GM12891 (cell line): ENCODE measurements around the gene MS4A6A.

Experiments used
- POLR2A ChIP-seq: IDR thresholded peaks from 2 replicates; pipeline ENCODE4 v1.6.1; 2011; ENCODE audit warnings: low read depth, low read length, control low read depth
- POLR2AphosphoS5 ChIP-seq: IDR thresholded peaks from 2 replicates; pipeline ENCODE4 v1.6.1; 2011; ENCODE audit warnings: low read depth, low read length, control low read depth
- POU2F2 ChIP-seq: IDR thresholded peaks from 2 replicates; pipeline ENCODE4 v1.6.1; 2011; ENCODE audit warnings: low read depth, mild to moderate bottlenecking, control low read depth, low read length, moderate library complexity
- SPI1 ChIP-seq: IDR thresholded peaks from 2 replicates; pipeline ENCODE4 v1.6.1; 2011; ENCODE audit warnings: low read depth, low read length, control low read depth
- TAF1 ChIP-seq: IDR thresholded peaks from 2 replicates; pipeline ENCODE4 v1.6.1; 2011; ENCODE audit warnings: low read depth, low read length, control low read depth

DNA sequence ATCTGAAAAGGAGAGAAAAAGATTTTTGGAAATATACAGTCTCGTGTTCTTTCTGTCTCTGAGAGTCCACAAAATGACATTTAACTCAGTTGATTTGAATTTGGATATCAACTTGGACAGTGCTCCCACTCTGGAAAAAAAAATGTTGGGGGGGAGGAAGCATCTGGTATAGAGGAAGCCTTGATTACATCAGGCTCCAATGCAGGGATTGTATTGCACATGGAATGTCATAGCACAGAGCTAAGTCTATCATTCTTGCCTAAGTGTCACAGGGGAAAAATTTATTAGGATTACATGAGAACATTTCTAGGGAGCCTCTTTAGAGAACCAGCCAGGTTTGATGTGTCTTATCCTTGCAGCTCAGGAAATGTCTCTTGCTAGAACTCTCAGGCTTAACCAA lies 23.0 kb downstream of the MS4A6A start:
- TF ChIP-seq POLR2A (no peak), TAF1 (no peak), POLR2AphosphoS5 (no peak), POU2F2 (no peak), SPI1 (no peak)
